B cell (primary cell): ENCODE measurements around the gene HSPA12B. TPM values are rescaled to one million over a fixed set of nuclear protein-coding genes. Genes with fewer than 3 reads are reported as not detected.

Experiments used
- ATAC-seq: fragments of 200-7000 bp; cut with Tn5 transposase; one replicate; pipeline ENCODE4 v1.10.0; 2021; ENCODE audit warnings: low read depth, mild to moderate bottlenecking, moderate number of reproducible peaks, moderate library complexity
- CTCF ChIA-PET: fragments of 350-600 bp; sonication (Branson Sonifier 250); formaldehyde crosslinking; loops from one replicate; lab custom pipeline; 2021; ENCODE audit warnings: antibody characterized with exemption, inconsistent platforms; lab: Charles Lee
- POLR2A ChIA-PET: fragments of 350-600 bp; sonication (Branson Sonifier 250); formaldehyde crosslinking; loops from one replicate; lab custom pipeline; 2021; ENCODE audit warnings: antibody characterized with exemption; lab: Charles Lee
- DNase-seq: peaks from one replicate; pipeline ENCODE4 v3.0.0; 2013
- H2AFZ ChIP-seq: 2 replicates; pipeline ENCODE4 v1.6.1; 2012; ENCODE audit warnings: mild to moderate bottlenecking, low read depth, low read length; ENCODE audit not compliant: insufficient read depth, poor library complexity, severe bottlenecking
- H3K27ac ChIP-seq, 2 donors: 1 replicate in 1 of 2; 2 replicates in 1 of 2; pipeline ENCODE4 v1.5.1; 2012 to 2013; ENCODE audit warnings: low read length in 2 of 2, mild to moderate bottlenecking in 2 of 2, moderate library complexity in 1 of 2
- H3K27me3 ChIP-seq, 4 experiments: fragments of 200-600 bp in 1 of 4; sonication (generic) in 1 of 4; replicated peaks in 1 of 4; 1 replicate in 2 of 4; 2 replicates in 2 of 4; pipeline versions ENCODE4 v1.6.1 to v1.7.0; 2013 to 2016; ENCODE audit warnings: low read length in 3 of 4, mild to moderate bottlenecking in 2 of 4, mixed read lengths in 1 of 4, moderate library complexity in 1 of 4; ENCODE audit not compliant: insufficient read depth in 4 of 4, control insufficient read depth in 3 of 4; ENCODE audit errors: control extremely low read depth in 1 of 4
- H3K36me3 ChIP-seq, 2 experiments: replicated peaks in 1 of 2; 1 replicate in 1 of 2; 2 replicates in 1 of 2; pipeline versions ENCODE4 v1.6.1 to v1.7.1; 2013; ENCODE audit warnings: low read length in 1 of 2; ENCODE audit not compliant: insufficient read depth in 2 of 2, control insufficient read depth in 1 of 2; ENCODE audit errors: control extremely low read depth in 1 of 2, extremely low read depth in 1 of 2
- H3K4me1 ChIP-seq, 2 donors: fragments of 200-600 bp in 1 of 2; sonication (generic) in 1 of 2; 1 replicate in 1 of 2; 2 replicates in 1 of 2; pipeline versions ENCODE4 v1.5.1 to v1.6.1; 2013 to 2017; ENCODE audit warnings: low read length in 2 of 2; ENCODE audit not compliant: control insufficient read depth in 2 of 2, insufficient read depth in 2 of 2
- H3K4me2 ChIP-seq: replicated peaks from 2 replicates; pipeline ENCODE3; 2012; ENCODE audit warnings: mild to moderate bottlenecking, low read depth, low read length; ENCODE audit not compliant: poor library complexity, severe bottlenecking
- H3K4me3 ChIP-seq, 5 experiments: fragments of 200-600 bp in 1 of 5; sonication (generic) in 1 of 5; 1 replicate in 3 of 5; 2 replicates in 2 of 5; pipeline versions ENCODE4 v1.5.1 to v1.7.0; 2011 to 2016; ENCODE audit warnings: low read length in 4 of 5, mild to moderate bottlenecking in 4 of 5, low read depth in 2 of 5, control low read depth in 1 of 5, moderate library complexity in 1 of 5; ENCODE audit not compliant: insufficient read depth in 1 of 5; ENCODE audit errors: control extremely low read depth in 1 of 5, extremely low read depth in 1 of 5
- H3K79me2 ChIP-seq: fragments of 200-600 bp; sonication (generic); one replicate; pipeline ENCODE4 v1.6.0; 2016; ENCODE audit warnings: low read length; ENCODE audit not compliant: control insufficient read depth, insufficient read depth
- H3K9ac ChIP-seq: fragments of 200-600 bp; sonication (generic); 2 replicates; pipeline ENCODE4 v1.6.1; 2017; ENCODE audit warnings: mild to moderate bottlenecking, low read length, moderate library complexity
- H3K9me3 ChIP-seq, 3 donors: one replicate each; pipeline versions ENCODE4 v1.6.1 to v1.7.1; 2013; ENCODE audit warnings: low read length in 2 of 3; ENCODE audit not compliant: control insufficient read depth in 2 of 3, insufficient read depth in 1 of 3; ENCODE audit errors: control extremely low read depth in 1 of 3
- H4K20me1 ChIP-seq: 2 replicates; pipeline ENCODE4 v1.6.0; 2012; ENCODE audit warnings: mild to moderate bottlenecking, low read length; ENCODE audit not compliant: insufficient read depth, control insufficient read depth, poor library complexity, severe bottlenecking
- H3K27ac Mint-ChIP-seq: one replicate; pipeline ENCODE4 v1.8.0; 2021; ENCODE audit warnings: mixed read lengths
- H3K27me3 Mint-ChIP-seq: one replicate; pipeline ENCODE4 v1.8.0; 2021; ENCODE audit warnings: mixed read lengths
- H3K4me1 Mint-ChIP-seq: one replicate; pipeline ENCODE4 v1.8.0; 2021; ENCODE audit warnings: mixed read lengths
- H3K4me3 Mint-ChIP-seq: one replicate; pipeline ENCODE4 v1.8.0; 2021; ENCODE audit warnings: mixed read lengths
- H3K9me3 Mint-ChIP-seq: one replicate; pipeline ENCODE4 v1.8.0; 2022; ENCODE audit warnings: mixed read lengths; ENCODE audit not compliant: insufficient read depth
- EZH2 ChIP-seq: IDR thresholded peaks from 2 replicates; pipeline ENCODE4 v1.6.1; 2012; ENCODE audit warnings: borderline replicate concordance, low read depth, mild to moderate bottlenecking, moderate library complexity, low read length; ENCODE audit not compliant: insufficient read depth, poor library complexity, severe bottlenecking
- WGBS: methylation state at CpG from one replicate; pipeline ENCODE4 v1.1.5; 2013; ENCODE audit warnings: missing lambda C conversion rate; ENCODE audit not compliant: insufficient coverage; 5-methylcytosine and 5-hydroxymethylcytosine counted together
- intact Hi-C: fragments of 100-400 bp; cut with micrococcal nuclease; formaldehyde crosslinking; loops from one replicate; pipeline ENCODE4 v1.10.0; 2022
- polyA plus RNA-seq: library from polyadenylated mRNA; depleted of rRNA; stranded (reverse); fragments of >200 nt; gene quantifications from 2 replicates; pipeline ENCODE4 v1.2.3, GENCODE V29; 2012
- total RNA-seq, 2 donors: library from RNA; stranded (reverse); fragments of 120-200 nt in 1 of 2; gene quantifications; 1 replicate in 1 of 2; 2 replicates in 1 of 2; pipeline versions ENCODE4 v1.2.3 to v1.2.4, GENCODE V29; 2013 to 2022
- TF ChIP-seq, protein P1 (sequence below): fragments of 200-600 bp; IDR thresholded peaks from one replicate; pipeline ENCODE4 v1.8.0; 2022; ENCODE audit warnings: antibody characterized with exemption, mild to moderate bottlenecking

Gene HSPA12B
- total and polyA plus RNA-seq, 2 donors (not counting 1 experiment from before 2014, with no cell fraction given): not detected

- Histone ChIP-seq H3K27me3 (no peaks in the 10 kb centered on the region), H3K9me3 (no peaks in the 10 kb centered on the region), H2AFZ (no peak overlapping the region), H3K27ac (peak overlapping the region in 1 of 2 donors; percentile 85), H3K36me3 (peaks cover 0 to 62% of the 10 kb centered on the region in 2 experiments), H3K9ac (no peak overlapping the region), H3K4me2 (no peak overlapping the region), H3K4me1 (peaks cover 46 to 62% of the 10 kb centered on the region in 2 donors), H4K20me1 (peaks cover 4% of the 10 kb centered on the region), H3K79me2 (peaks cover 42% of the 10 kb centered on the region), H3K4me3 (no peak overlapping the region)
- TF ChIP-seq EZH2: no peak
- TF ChIP-seq, protein P1, sequence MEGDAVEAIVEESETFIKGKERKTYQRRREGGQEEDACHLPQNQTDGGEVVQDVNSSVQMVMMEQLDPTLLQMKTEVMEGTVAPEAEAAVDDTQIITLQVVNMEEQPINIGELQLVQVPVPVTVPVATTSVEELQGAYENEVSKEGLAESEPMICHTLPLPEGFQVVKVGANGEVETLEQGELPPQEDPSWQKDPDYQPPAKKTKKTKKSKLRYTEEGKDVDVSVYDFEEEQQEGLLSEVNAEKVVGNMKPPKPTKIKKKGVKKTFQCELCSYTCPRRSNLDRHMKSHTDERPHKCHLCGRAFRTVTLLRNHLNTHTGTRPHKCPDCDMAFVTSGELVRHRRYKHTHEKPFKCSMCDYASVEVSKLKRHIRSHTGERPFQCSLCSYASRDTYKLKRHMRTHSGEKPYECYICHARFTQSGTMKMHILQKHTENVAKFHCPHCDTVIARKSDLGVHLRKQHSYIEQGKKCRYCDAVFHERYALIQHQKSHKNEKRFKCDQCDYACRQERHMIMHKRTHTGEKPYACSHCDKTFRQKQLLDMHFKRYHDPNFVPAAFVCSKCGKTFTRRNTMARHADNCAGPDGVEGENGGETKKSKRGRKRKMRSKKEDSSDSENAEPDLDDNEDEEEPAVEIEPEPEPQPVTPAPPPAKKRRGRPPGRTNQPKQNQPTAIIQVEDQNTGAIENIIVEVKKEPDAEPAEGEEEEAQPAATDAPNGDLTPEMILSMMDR: no peak
- WGBS: 99% methylated on average over 13 of the region's 13 CpGs
- no peaks in the 10 kb centered on the region for H3K27me3 Mint-ChIP-seq
- peak overlapping the region; percentile 32 for H3K27ac Mint-ChIP-seq
- POLR2A ChIA-PET: no interaction called here
- H3K4me3 Mint-ChIP-seq: no peak overlapping the region
- ATAC-seq: no peak
- CTCF ChIA-PET: interaction anchor here (1.2 to 2.7 kb wide), 2 partner anchors 13 to 53 kb away, joined by 3 to 13 read pairs; no protein-coding TSS in a partner anchor
- no peaks in the 10 kb centered on the region for H3K9me3 Mint-ChIP-seq
- intact Hi-C loops: no loop called here
- DNase-seq: no peak
- H3K4me1 Mint-ChIP-seq: peaks cover 63% of the 10 kb centered on the region
Measured at GRCh38 chr20:3801846-3802245, 69.4 kb downstream of the HSPA12B start.

Other genes starting within 250 kb of the HSPA12B start
- not detected in 2 replicates for gene GFRA4, start 69.3 kb upstream of the HSPA12B start, total RNA-seq
- not detected in 2 replicates for gene GFRA4, start 69.3 kb upstream of the HSPA12B start, polyA plus RNA-seq
- gene ADAM33, start 50.7 kb upstream of the HSPA12B start, total RNA-seq: not detected in 2 replicates
- not detected in 2 replicates for gene ADAM33, start 50.7 kb upstream of the HSPA12B start, polyA plus RNA-seq
- gene SIGLEC1, start 20.1 kb upstream of the HSPA12B start, total RNA-seq: 0.15 TPM in 2 replicates
- gene SIGLEC1, start 20.1 kb upstream of the HSPA12B start, polyA plus RNA-seq: 0.06 and 0.13 TPM in 2 replicates
- 18.4 and 19.1 TPM in 2 replicates for gene ADISSP, start 35.1 kb downstream of the HSPA12B start, total RNA-seq
- 20.0 and 28.8 TPM in 2 replicates for gene ADISSP, start 35.1 kb downstream of the HSPA12B start, polyA plus RNA-seq
- not detected in 2 replicates for gene SPEF1, start 48.8 kb downstream of the HSPA12B start, total RNA-seq
- not detected in 2 replicates for gene SPEF1, start 48.8 kb downstream of the HSPA12B start, polyA plus RNA-seq
- 43.7 and 46.4 TPM in 2 replicates for gene CENPB, start 54.1 kb downstream of the HSPA12B start, total RNA-seq
- 11.2 and 13.3 TPM in 2 replicates for gene CENPB, start 54.1 kb downstream of the HSPA12B start, polyA plus RNA-seq
- 72.3 and 77.3 TPM in 2 replicates for gene CDC25B, start 63.6 kb downstream of the HSPA12B start, total RNA-seq
- 114 and 196 TPM in 2 replicates for gene CDC25B, start 63.6 kb downstream of the HSPA12B start, polyA plus RNA-seq
- gene AP5S1, start 87.9 kb downstream of the HSPA12B start, total RNA-seq: 12.6 and 12.8 TPM in 2 replicates
- gene AP5S1, start 87.9 kb downstream of the HSPA12B start, polyA plus RNA-seq: 7.5 and 9.2 TPM in 2 replicates
- 52.2 and 53.3 TPM in 2 replicates for gene MAVS, start 114.1 kb downstream of the HSPA12B start, total RNA-seq
- gene MAVS, start 114.1 kb downstream of the HSPA12B start, polyA plus RNA-seq: 14.7 and 17.2 TPM in 2 replicates
- 63.3 and 70.6 TPM in 2 replicates for gene PANK2, start 156.7 kb downstream of the HSPA12B start, total RNA-seq
- 17.9 and 20.5 TPM in 2 replicates for gene PANK2, start 156.7 kb downstream of the HSPA12B start, polyA plus RNA-seq